DOHH2 (cell line): ENCODE results near the gene PMFBP1.

Experiments
- H3F3A ChIP-seq: fragments of 200-600 bp; sonication (generic), shearing (Covaris generic); 2 replicates; pipeline ENCODE4 v1.6.0; 2016; ENCODE audit warnings: antibody characterized with exemption, mild to moderate bottlenecking; ENCODE audit not compliant: control insufficient read depth, insufficient read depth
- H3K27ac ChIP-seq: fragments of 200-600 bp; sonication (generic); 2 replicates; pipeline ENCODE4 v1.5.1; 2014; ENCODE audit warnings: low read depth, mild to moderate bottlenecking, low read length, moderate library complexity
- H3K27me3 ChIP-seq: fragments of 200-600 bp; sonication (generic); 2 replicates; pipeline ENCODE4 v1.6.1; 2014; ENCODE audit warnings: mild to moderate bottlenecking, low read length, mixed read lengths; ENCODE audit not compliant: control insufficient read depth
- H3K36me3 ChIP-seq: fragments of 200-600 bp; sonication (generic); 2 replicates; pipeline ENCODE4 v1.6.1; 2014; ENCODE audit warnings: mild to moderate bottlenecking, low read length, moderate library complexity, mixed read lengths; ENCODE audit not compliant: control insufficient read depth
- H3K4me1 ChIP-seq: fragments of 200-600 bp; sonication (generic); 2 replicates; pipeline ENCODE4 v1.6.1; 2014; ENCODE audit warnings: mild to moderate bottlenecking, low read length, mixed read lengths; ENCODE audit not compliant: control insufficient read depth
- H3K4me2 ChIP-seq: fragments of 200-600 bp; sonication (generic); 2 replicates; pipeline ENCODE4 v1.6.0; 2014; ENCODE audit warnings: mild to moderate bottlenecking, low read length, moderate library complexity
- H3K4me3 ChIP-seq: fragments of 200-600 bp; sonication (generic); 2 replicates; pipeline ENCODE4 v1.5.1; 2014; ENCODE audit warnings: mild to moderate bottlenecking, low read length, mixed read lengths
- H3K79me2 ChIP-seq: fragments of 200-600 bp; sonication (generic); 2 replicates; pipeline ENCODE4 v1.6.1; 2014; ENCODE audit warnings: mild to moderate bottlenecking, low read length, mixed read lengths; ENCODE audit not compliant: control insufficient read depth
- H3K9me2 ChIP-seq: fragments of 200-600 bp; sonication (generic); replicated peaks from 2 replicates; pipeline ENCODE4 v1.6.1; 2014; ENCODE audit warnings: mild to moderate bottlenecking, low read length, mixed read lengths; ENCODE audit not compliant: control insufficient read depth
- H3K9me3 ChIP-seq: fragments of 200-600 bp; sonication (generic); 2 replicates; pipeline ENCODE4 v1.6.1; 2014; ENCODE audit warnings: antibody characterized with exemption, low read length, mixed read lengths; ENCODE audit not compliant: control insufficient read depth, insufficient read depth
- H4K20me1 ChIP-seq: fragments of 200-600 bp; sonication (generic); 2 replicates; pipeline ENCODE4 v1.6.0; 2014; ENCODE audit warnings: low read depth, mild to moderate bottlenecking, antibody characterized with exemption, low read length, moderate library complexity; ENCODE audit not compliant: control insufficient read depth, insufficient read depth
- CTCF ChIP-seq: fragments of 200-600 bp; sonication (generic); IDR thresholded peaks from one replicate; pipeline ENCODE4 v1.5.1; 2014; ENCODE audit warnings: antibody characterized with exemption, mild to moderate bottlenecking, low read depth, low read length; ENCODE audit not compliant: poor library complexity, severe bottlenecking
- EZH2phosphoT487 ChIP-seq: fragments of 200-600 bp; sonication (generic); IDR thresholded peaks from 2 replicates; pipeline ENCODE4 v1.6.1; 2017; ENCODE audit warnings: borderline replicate concordance, mild to moderate bottlenecking, antibody characterized with exemption, low read length, moderate library complexity, mixed read lengths

PMFBP1 gene

GRCh38 chr16:72172105-72173034 is at the start of gene PMFBP1:
Gene PMFBP1 (minus strand): TSS chr16:72172155. CDS start chr16:72171208, 947 bp downstream.
- no peaks in the 10 kb centered on the region for H3F3A ChIP-seq
- H3K27ac ChIP-seq = no peak within 1 kb of the TSS
- no peaks in the 10 kb centered on the region for H3K9me2 ChIP-seq
- 0 out of 2 replicates have a peak within 1 kb of the TSS, but pooled peaks have one; percentile 7 for H3K4me2 ChIP-seq
- no peaks in the 10 kb centered on the region for H4K20me1 ChIP-seq
- peaks cover 24% of the 10 kb centered on the region for H3K27me3 ChIP-seq
- peaks cover 9% of the 10 kb centered on the region for H3K4me1 ChIP-seq
- H3K9me3 ChIP-seq = peaks cover 3% of the 10 kb centered on the region; the same call in 1 of the 2 replicates
- no peaks in the 10 kb centered on the region for H3K79me2 ChIP-seq
- TF ChIP-seq EZH2phosphoT487 = no peak
- TF ChIP-seq CTCF = no peak
- H3K36me3 ChIP-seq = no peaks in the 10 kb centered on the region
- H3K4me3 ChIP-seq = no peak within 1 kb of the TSS

- TF ChIP-seq EZH2phosphoT487 (no peak), CTCF (no peak)
- no peak overlapping the region for H3K4me2 ChIP-seq
- no peaks in the 10 kb centered on the region for H3K9me3 ChIP-seq
Observed at GRCh38 chr16:72221630-72222024, 49.7 kb upstream of the PMFBP1 start.

GRCh38 chr16:72220875-72221629 is 49.1 kb upstream of the PMFBP1 start:
- TF ChIP-seq CTCF = no peak
- no peak for TF ChIP-seq EZH2phosphoT487
- Histone ChIP-seq H3F3A (no peaks in the 10 kb centered on the region), H3K9me2 (no peaks in the 10 kb centered on the region), H3K79me2 (no peaks in the 10 kb centered on the region), H3K9me3 (no peaks in the 10 kb centered on the region), H3K4me3 (no peak overlapping the region), H3K4me2 (no peak overlapping the region), H3K27me3 (peaks cover 3% of the 10 kb centered on the region; the same call in 1 of the 2 replicates), H3K4me1 (no peaks in the 10 kb centered on the region), H3K27ac (no peak overlapping the region), H4K20me1 (no peaks in the 10 kb centered on the region), H3K36me3 (no peaks in the 10 kb centered on the region)

More at GRCh38 chr16:72221630-72222024, 49.7 kb upstream of the PMFBP1 start:
- Histone ChIP-seq H3K79me2 (no peaks in the 10 kb centered on the region), H3K4me3 (no peak overlapping the region), H3K9me2 (no peaks in the 10 kb centered on the region), H4K20me1 (no peaks in the 10 kb centered on the region), H3K27me3 (peaks cover 3% of the 10 kb centered on the region; the same call in 1 of the 2 replicates), H3K27ac (no peak overlapping the region), H3K4me1 (no peaks in the 10 kb centered on the region), H3F3A (no peaks in the 10 kb centered on the region), H3K36me3 (no peaks in the 10 kb centered on the region)
